Mesendoderm (in vitro differentiated cells): Measurements from ENCODE around the gene MCF2L.

Experiments
- DNase-seq: peaks from one replicate; pipeline ENCODE4 v3.0.0; 2013
- H2AK5ac ChIP-seq: 2 replicates; pipeline ENCODE4 v1.6.1; 2013; ENCODE audit warnings: low read length, inconsistent platforms
- H2BK120ac ChIP-seq: 2 replicates; pipeline ENCODE4 v1.6.1; 2013; ENCODE audit warnings: low read depth, mild to moderate bottlenecking, low read length, moderate library complexity, mixed read lengths
- H2BK15ac ChIP-seq: replicated peaks from 2 replicates; pipeline ENCODE4 v1.6.1; 2013; ENCODE audit warnings: low read depth, mild to moderate bottlenecking, moderate library complexity
- H2BK5ac ChIP-seq: 2 replicates; pipeline ENCODE4 v1.6.1; 2013; ENCODE audit warnings: low read length, inconsistent platforms
- H3K18ac ChIP-seq: 2 replicates; pipeline ENCODE4 v1.6.1; 2013; ENCODE audit warnings: mild to moderate bottlenecking, low read length, mixed read lengths
- H3K23ac ChIP-seq: one replicate; pipeline ENCODE4 v1.6.1; 2013; ENCODE audit warnings: low read length
- H3K27ac ChIP-seq: 2 replicates; pipeline ENCODE4 v1.5.1; 2013; ENCODE audit warnings: low read depth, mild to moderate bottlenecking, inconsistent platforms, low read length, moderate library complexity
- H3K27me3 ChIP-seq: 2 replicates; pipeline ENCODE4 v1.6.1; 2013; ENCODE audit warnings: low read length, control low read depth, mild to moderate bottlenecking, inconsistent platforms; ENCODE audit not compliant: insufficient read depth, poor library complexity
- H3K36me3 ChIP-seq: 2 replicates; pipeline ENCODE4 v1.6.1; 2013; ENCODE audit warnings: low read length, inconsistent platforms; ENCODE audit not compliant: control insufficient read depth, insufficient read depth
- H3K4ac ChIP-seq: one replicate; pipeline ENCODE4 v1.6.1; 2013; ENCODE audit warnings: low read depth, mild to moderate bottlenecking, low read length, moderate library complexity
- H3K4me1 ChIP-seq: 2 replicates; pipeline ENCODE4 v1.6.1; 2013; ENCODE audit warnings: low read depth, low read length, inconsistent platforms; ENCODE audit not compliant: control insufficient read depth
- H3K4me2 ChIP-seq: 2 replicates; pipeline ENCODE4 v1.6.1; 2013; ENCODE audit warnings: low read length
- H3K4me3 ChIP-seq: 2 replicates; pipeline ENCODE4 v1.5.1; 2013; ENCODE audit warnings: mild to moderate bottlenecking, low read length
- H3K56ac ChIP-seq: one replicate; pipeline ENCODE4 v1.6.1; 2013; ENCODE audit warnings: low read length
- H3K79me1 ChIP-seq: 2 replicates; pipeline ENCODE4 v1.6.1; 2013; ENCODE audit warnings: low read length, inconsistent platforms
- H3K79me2 ChIP-seq: 2 replicates; pipeline ENCODE4 v1.6.1; 2013; ENCODE audit warnings: mild to moderate bottlenecking, low read length; ENCODE audit not compliant: control insufficient read depth, insufficient read depth
- H3K9ac ChIP-seq: 2 replicates; pipeline ENCODE4 v1.6.1; 2013; ENCODE audit warnings: low read length, inconsistent platforms
- H4K5ac ChIP-seq: one replicate; pipeline ENCODE4 v1.6.1; 2013; ENCODE audit warnings: low read length
- H4K8ac ChIP-seq: one replicate; pipeline ENCODE4 v1.6.1; 2013; ENCODE audit warnings: low read depth, mild to moderate bottlenecking, control low read depth, low read length, moderate library complexity
- WGBS: extraction: QIAGEN DNeasy Blood & Tissue Kit; methylation state at CpG from one replicate; pipeline ENCODE4 v1.1.7; 2013; ENCODE audit warnings: low lambda C conversion rate, missing lambda C conversion rate; ENCODE audit not compliant: insufficient coverage; ENCODE audit errors: extremely low coverage; 5-methylcytosine and 5-hydroxymethylcytosine counted together

Gene MCF2L

GRCh38 chr13:113013878-113014751 is 45.1 kb downstream of the MCF2L start:
- no peak overlapping the region for H2AK5ac ChIP-seq
- no peak overlapping the region for H4K5ac ChIP-seq
- no peak overlapping the region for H3K4ac ChIP-seq
- H3K9ac ChIP-seq, result no peak overlapping the region
- H3K4me2 ChIP-seq, result no peak overlapping the region
- no peak overlapping the region for H3K18ac ChIP-seq
- no peaks in the 10 kb centered on the region for H3K36me3 ChIP-seq
- H3K56ac ChIP-seq, result no peak overlapping the region
- H3K79me2 ChIP-seq, result no peaks in the 10 kb centered on the region
- H2BK120ac ChIP-seq, result no peak overlapping the region
- DNase-seq, result no peak
- H2BK15ac ChIP-seq, result no peak overlapping the region
- H3K27me3 ChIP-seq, result no peaks in the 10 kb centered on the region
- H2BK5ac ChIP-seq, result no peak overlapping the region
- no peak overlapping the region for H3K23ac ChIP-seq
- no peaks in the 10 kb centered on the region for H3K79me1 ChIP-seq
- H4K8ac ChIP-seq, result no peak overlapping the region
- no peak overlapping the region for H3K27ac ChIP-seq
- no peak overlapping the region for H3K4me3 ChIP-seq
- H3K4me1 ChIP-seq, result no peaks in the 10 kb centered on the region
- no CpG with 5 or more reads among the region's 25 CpGs for WGBS

GRCh38 chr13:113014752-113015745 is 46.0 kb downstream of the MCF2L start:
- no peak overlapping the region for H3K4me2 ChIP-seq
- H3K27me3 ChIP-seq, result no peaks in the 10 kb centered on the region
- H2BK120ac ChIP-seq, result no peak overlapping the region
- no peaks in the 10 kb centered on the region for H3K4me1 ChIP-seq
- H3K56ac ChIP-seq, result no peak overlapping the region
- no peak overlapping the region for H3K4me3 ChIP-seq
- no peak for DNase-seq
- H3K79me1 ChIP-seq, result no peaks in the 10 kb centered on the region
- H3K27ac ChIP-seq, result no peak overlapping the region
- H2BK15ac ChIP-seq, result no peak overlapping the region
- H4K8ac ChIP-seq, result no peak overlapping the region
- no CpG with 5 or more reads among the region's 31 CpGs for WGBS
- no peaks in the 10 kb centered on the region for H3K79me2 ChIP-seq
- H3K18ac ChIP-seq, result no peak overlapping the region
- no peak overlapping the region for H4K5ac ChIP-seq
- no peak overlapping the region for H3K4ac ChIP-seq
- H3K23ac ChIP-seq, result no peak overlapping the region
- no peak overlapping the region for H2BK5ac ChIP-seq
- no peaks in the 10 kb centered on the region for H3K36me3 ChIP-seq
- H2AK5ac ChIP-seq, result no peak overlapping the region
- H3K9ac ChIP-seq, result no peak overlapping the region

DNA sequence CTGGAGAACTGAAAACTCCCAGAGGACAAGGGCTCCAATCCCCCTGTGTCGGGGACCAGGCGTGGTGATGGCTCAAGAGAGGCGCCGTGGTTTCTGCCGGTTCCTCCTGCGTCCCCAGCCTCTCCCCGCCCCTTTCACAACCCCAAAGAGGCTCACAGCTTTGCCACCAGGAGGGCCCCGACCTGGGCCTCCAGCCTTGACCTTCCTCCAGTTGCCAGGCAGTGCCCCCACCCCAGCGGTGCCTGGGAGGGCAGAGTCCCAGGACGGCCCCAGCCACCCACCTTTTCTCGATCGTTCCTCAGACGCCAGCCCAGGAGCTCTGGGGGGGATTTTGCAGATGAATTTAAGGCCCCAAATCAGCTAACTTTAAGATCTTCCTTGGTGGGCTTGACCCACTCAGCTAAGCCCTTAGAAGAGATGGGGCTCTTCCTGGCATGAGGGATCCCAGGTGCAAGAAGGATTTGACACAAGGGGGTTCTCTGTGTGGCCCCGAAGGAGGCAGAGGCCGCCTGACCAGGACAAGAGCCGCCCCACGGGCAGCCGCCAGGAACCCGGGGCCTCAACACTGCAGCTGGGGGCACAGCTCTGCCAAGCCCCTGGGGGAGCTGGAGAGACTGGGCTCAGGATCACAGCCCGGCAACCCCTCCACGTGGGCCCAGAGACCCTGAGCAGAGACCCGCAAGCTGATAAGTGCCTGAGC is 47.0 kb downstream of the MCF2L start:
- Histone ChIP-seq H3K4ac (no peak overlapping the region), H2BK5ac (no peak overlapping the region), H3K23ac (no peak overlapping the region), H3K4me1 (no peaks in the 10 kb centered on the region), H3K9ac (no peak overlapping the region), H3K56ac (no peak overlapping the region), H3K79me2 (no peaks in the 10 kb centered on the region), H4K8ac (no peak overlapping the region), H3K27ac (no peak overlapping the region), H4K5ac (no peak overlapping the region), H3K4me3 (no peak overlapping the region), H3K18ac (no peak overlapping the region), H2BK15ac (no peak overlapping the region), H3K36me3 (no peaks in the 10 kb centered on the region), H2AK5ac (no peak overlapping the region), H3K79me1 (no peaks in the 10 kb centered on the region), H3K4me2 (no peak overlapping the region), H2BK120ac (no peak overlapping the region), H3K27me3 (no peaks in the 10 kb centered on the region)
- WGBS, result no CpG with 5 or more reads among the region's 22 CpGs
- DNase-seq, result no peak

GRCh38 chr13:113016526-113017295 is 47.7 kb downstream of the MCF2L start:
- H2BK5ac ChIP-seq, result no peak overlapping the region
- H2BK15ac ChIP-seq, result no peak overlapping the region
- H3K4ac ChIP-seq, result no peak overlapping the region
- no peaks in the 10 kb centered on the region for H3K4me1 ChIP-seq
- no peak overlapping the region for H3K9ac ChIP-seq
- H3K18ac ChIP-seq, result no peak overlapping the region
- H3K79me1 ChIP-seq, result no peaks in the 10 kb centered on the region
- H3K56ac ChIP-seq, result no peak overlapping the region
- no peak overlapping the region for H3K4me2 ChIP-seq
- H3K79me2 ChIP-seq, result no peaks in the 10 kb centered on the region
- no peak overlapping the region for H2BK120ac ChIP-seq
- no peak overlapping the region for H3K27ac ChIP-seq
- no peak overlapping the region for H4K5ac ChIP-seq
- no peak overlapping the region for H2AK5ac ChIP-seq
- H3K27me3 ChIP-seq, result no peaks in the 10 kb centered on the region
- DNase-seq, result no peak
- no peak overlapping the region for H3K4me3 ChIP-seq
- no peak overlapping the region for H3K23ac ChIP-seq
- no peak overlapping the region for H4K8ac ChIP-seq
- no CpG with 5 or more reads among the region's 41 CpGs for WGBS
- no peaks in the 10 kb centered on the region for H3K36me3 ChIP-seq

DNA sequence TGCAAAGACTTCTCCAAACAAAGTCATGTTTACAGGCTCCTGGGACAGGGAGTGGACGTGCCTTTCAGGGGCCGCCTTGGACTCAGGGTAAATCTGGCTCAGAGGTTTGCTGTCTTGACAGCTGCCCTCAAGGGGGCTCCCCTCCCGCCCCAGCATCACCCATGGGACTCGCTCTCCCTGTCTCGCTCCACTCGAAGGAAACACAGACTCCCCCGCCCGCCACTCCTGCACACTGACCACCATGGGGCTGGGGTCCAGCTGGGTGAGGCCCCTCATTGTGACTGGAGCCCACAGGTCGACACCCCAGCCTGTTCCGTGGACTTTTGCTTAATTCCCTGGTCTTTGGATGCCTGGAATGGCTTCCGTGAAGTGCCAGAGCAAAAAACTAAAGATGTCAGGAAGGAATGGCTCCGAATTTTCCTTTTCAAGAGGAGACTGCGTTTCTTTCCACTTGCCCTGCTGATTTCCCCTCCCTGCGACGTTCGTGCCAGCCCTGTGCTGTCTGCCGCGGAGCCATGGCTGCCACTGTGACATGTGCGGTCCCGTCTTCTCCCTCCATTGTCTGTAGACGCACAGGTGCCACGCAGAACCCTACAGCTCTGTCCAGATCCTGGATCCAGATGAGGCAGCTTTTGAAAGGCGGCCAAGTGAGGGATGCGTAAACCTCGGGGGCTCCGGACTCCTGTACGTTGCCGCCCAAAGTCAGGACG is 48.6 kb downstream of the MCF2L start:
- no peak overlapping the region for H3K4me3 ChIP-seq
- H2BK5ac ChIP-seq, result no peak overlapping the region
- whole genome bisulfite sequencing, result no CpG with 5 or more reads among the region's 29 CpGs
- H3K18ac ChIP-seq, result no peak overlapping the region
- no peak overlapping the region for H2AK5ac ChIP-seq
- no peaks in the 10 kb centered on the region for H3K79me1 ChIP-seq
- no peak overlapping the region for H3K4ac ChIP-seq
- H3K79me2 ChIP-seq, result no peaks in the 10 kb centered on the region
- H3K9ac ChIP-seq, result no peak overlapping the region
- no peak overlapping the region for H3K56ac ChIP-seq
- no peak overlapping the region for H3K27ac ChIP-seq
- no peaks in the 10 kb centered on the region for H3K27me3 ChIP-seq
- DNase-seq, result no peak
- no peak overlapping the region for H2BK120ac ChIP-seq
- H3K23ac ChIP-seq, result no peak overlapping the region
- no peaks in the 10 kb centered on the region for H3K36me3 ChIP-seq
- peaks cover 2% of the 10 kb centered on the region for H3K4me1 ChIP-seq
- H3K4me2 ChIP-seq, result no peak overlapping the region
- H4K5ac ChIP-seq, result no peak overlapping the region
- H2BK15ac ChIP-seq, result no peak overlapping the region
- H4K8ac ChIP-seq, result no peak overlapping the region
